ENCODE data around the gene TOMM5.

- TF ChIP-seq ZBTB8A (CRISPR knock-in tag; IDR thresholded peaks at IDR 0.05; ENCODE audit: borderline replicate concordance, low read depth) = no peak
- no peak for TF ChIP-seq SIN3A (IDR thresholded peaks at IDR 0.05; ENCODE audit: borderline replicate concordance, low read depth, low read length)
- TF ChIP-seq SRF (IDR thresholded peaks at IDR 0.05; ENCODE audit: low read depth, low read length) = no peak
- TF ChIP-seq ZNF766 (CRISPR knock-in tag; IDR thresholded peaks at IDR 0.05; ENCODE audit: borderline replicate concordance) = no peak
- no peak for TF ChIP-seq ZNF274 (CRISPR knock-in tag; IDR thresholded peaks at IDR 0.05)
- TF ChIP-seq SP1 (IDR thresholded peaks at IDR 0.05) = no peak
- TF ChIP-seq SP1 (CRISPR knock-in tag; IDR thresholded peaks at IDR 0.05) = no peak
- TF ChIP-seq ZBTB26 (CRISPR knock-in tag; IDR thresholded peaks at IDR 0.05; ENCODE audit: borderline replicate concordance) = no peak
- no peak for TF ChIP-seq HDAC6 (IDR thresholded peaks at IDR 0.05; ENCODE audit: low read depth, low read length)
- TF ChIP-seq CSRNP1 (CRISPR knock-in tag; IDR thresholded peaks at IDR 0.05) = no peak
- TF ChIP-seq MTA1 (CRISPR knock-in tag; IDR thresholded peaks at IDR 0.05; ENCODE audit: borderline replicate concordance) = no peak
- TF ChIP-seq RAD51 (IDR thresholded peaks at IDR 0.05; ENCODE audit: borderline replicate concordance) = no peak
These were observed 33.3 kb downstream of the TOMM5 start for GRCh38 chr9:37559125-37559524.

Measured in HepG2 (cell line).